NOMO-1 treated with dmso at 0.1 percent for 144 hours (cell line): ENCODE results near the gene HEMGN.
A peak's percentile ranks its signal among the peaks of the same experiment; 100 is the strongest.

Source experiments
- DNase-seq: peaks from one replicate; lab custom pipeline; 2025; ENCODE audit not compliant: unreplicated experiment; lab: John Stamatoyannopoulos, UW

Gene HEMGN

GRCh38 chr9:97933297-97933998, 4.5 kb downstream of the HEMGN start:
- no peak for DNase-seq

DNA sequence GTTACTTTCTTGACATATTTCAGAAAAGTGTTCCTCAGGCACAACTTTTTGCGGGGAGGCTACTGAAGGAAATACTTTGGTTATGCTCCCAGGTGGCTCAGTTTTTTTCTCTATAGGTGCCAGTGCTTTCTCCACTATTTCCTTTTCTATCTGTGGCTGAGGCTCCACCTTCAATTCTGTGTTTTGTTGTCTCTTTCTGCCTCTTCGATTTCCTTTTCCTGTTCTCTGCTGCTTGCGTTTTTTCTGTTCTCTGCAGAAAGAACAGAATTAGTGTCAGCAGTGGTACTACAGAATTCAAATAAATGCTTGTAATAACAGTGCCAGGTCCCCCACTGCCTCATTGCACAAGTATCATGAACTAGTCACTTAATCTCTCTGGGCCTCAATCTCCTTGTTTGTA, 7.0 kb downstream of the HEMGN start:
- no peak for DNase-seq

DNA sequence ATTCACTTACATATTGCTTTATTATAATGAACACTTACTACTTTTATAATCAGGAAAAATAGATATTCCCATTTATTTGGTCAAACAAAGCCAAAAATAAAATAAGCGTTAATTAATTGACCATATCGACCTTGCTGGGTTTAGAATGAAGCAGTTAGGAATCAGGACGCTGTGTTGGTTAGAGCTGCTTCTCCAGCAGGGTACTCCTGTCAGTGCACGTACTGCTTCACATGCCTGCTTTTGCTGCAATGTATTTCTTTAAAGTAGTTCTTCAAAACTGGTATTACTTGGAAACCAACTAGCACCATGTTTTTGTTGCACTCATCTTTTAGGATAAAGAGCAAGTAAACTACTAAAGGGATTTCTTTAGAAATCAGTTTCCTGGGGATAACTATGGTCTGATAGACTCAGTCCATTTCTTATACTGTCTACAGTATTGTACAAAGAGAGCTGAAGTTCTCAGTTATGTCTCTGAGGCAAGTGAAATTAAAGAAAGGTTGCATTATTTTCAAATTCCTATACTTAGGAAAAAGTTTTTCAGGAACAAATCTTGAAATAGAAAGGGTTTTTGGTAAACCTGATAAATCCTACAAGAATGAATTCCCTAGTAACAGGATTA, 8.9 kb downstream of the HEMGN start:
- no peak for DNase-seq

DNA sequence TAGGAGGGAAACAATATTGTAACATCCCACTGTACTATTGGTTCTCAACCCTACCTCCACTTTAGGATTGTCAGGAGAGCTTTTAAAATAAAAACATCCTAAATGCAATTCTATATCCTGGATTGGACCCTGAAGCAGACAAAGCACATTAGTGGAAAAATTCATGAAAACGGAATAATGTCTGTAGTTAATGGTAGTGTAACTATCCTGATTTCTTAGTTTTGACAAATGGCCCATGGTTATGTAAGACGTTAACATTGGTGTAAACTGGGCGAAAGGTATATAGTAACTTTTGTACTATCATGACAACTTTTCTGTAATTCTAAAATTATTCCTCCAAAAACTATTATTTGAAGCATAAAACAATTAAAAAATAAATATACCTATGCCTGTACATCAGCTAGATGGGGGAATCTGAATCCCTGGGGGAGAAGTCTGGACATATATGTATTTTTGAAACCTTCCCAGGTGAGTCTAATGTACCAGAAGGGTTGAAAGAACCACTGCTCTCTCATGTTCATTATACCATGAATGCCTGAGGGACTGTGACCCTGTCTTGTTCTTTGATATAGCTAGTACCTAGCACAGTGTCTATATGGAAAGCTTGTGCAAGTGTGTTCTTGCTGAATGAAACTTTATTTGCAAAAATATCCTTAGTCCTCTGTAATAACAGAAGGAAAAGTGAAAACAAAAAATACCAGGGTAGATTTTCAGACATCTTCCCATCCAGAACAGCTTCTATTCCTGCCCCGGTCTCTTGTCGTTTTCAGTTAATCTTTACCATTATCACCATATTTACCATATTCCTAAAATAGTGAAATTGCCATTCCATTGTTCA, 12.3 kb downstream of the HEMGN start:
- DNase-seq, result no peak

- peak; percentile 81 for DNase-seq
These were observed 13.6 kb downstream of the HEMGN start for GRCh38 chr9:97924386-97924785.

- peak; percentile 35 for DNase-seq
These were observed 14.4 kb downstream of the HEMGN start for GRCh38 chr9:97923529-97924108.

GRCh38 chr9:97921959-97922724, 15.8 kb downstream of the HEMGN start, which contains the start of gene TRMO:
TSS of gene TRMO (minus strand) at chr9:97922500. CDS start at chr9:97922493, 7 bp downstream.
- DNase-seq, result peak; percentile 95

DNA sequence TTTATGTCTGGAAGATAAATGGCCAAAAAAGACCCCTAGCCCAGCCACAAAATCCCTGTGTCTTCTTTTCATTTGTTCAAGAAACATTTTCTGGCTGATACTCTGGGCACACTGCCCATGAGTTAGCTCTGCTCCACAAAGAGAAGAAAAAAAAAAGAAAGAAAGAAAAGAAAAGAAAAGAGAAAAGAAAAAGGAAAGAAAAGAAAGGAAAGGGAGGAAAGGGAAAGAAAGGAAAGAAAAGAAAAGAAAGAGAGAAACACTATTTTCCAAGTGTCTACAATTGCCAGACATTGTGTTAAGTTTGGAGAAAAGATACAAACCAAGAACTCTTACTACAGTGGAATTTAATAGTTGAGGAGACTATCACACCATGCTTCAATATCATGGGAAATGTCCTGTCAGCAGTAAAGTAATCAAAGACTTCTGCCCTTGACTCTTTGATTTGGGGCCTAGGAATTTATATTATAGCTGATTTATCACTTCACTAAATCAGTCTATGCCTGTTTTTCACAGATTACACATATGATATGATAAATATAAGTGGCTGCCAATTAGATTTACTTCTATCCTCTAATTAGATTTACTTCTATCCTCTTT, 18.7 kb downstream of the HEMGN start:
- no peak for DNase-seq

GRCh38 chr9:97918611-97919010, 19.4 kb downstream of the HEMGN start:
- no peak for DNase-seq

GRCh38 chr9:97911970-97912369, 26.0 kb downstream of the HEMGN start:
- DNase-seq, result no peak

DNA sequence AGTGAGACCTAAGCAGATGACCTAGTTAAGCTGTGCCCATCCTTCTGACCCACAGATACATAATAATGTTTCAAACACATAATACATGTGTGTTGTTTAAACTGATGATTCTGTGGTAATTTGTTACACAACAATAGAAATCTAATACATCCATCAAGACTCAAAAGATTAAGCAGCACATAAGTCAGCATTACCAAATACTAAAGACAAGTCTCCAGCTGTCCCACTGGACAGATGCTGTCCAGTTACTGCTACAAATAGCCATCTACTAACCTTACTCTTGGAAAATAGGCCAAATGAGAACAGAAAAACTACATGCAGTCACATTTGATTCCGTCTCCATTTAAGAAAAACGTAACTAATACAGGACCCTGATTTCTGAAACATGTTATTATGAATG, 26.4 kb downstream of the HEMGN start:
- DNase-seq, result no peak

- DNase-seq, result no peak
These were observed 27.6 kb downstream of the HEMGN start for GRCh38 chr9:97910357-97910756.

- peak; percentile 25 for DNase-seq
These were observed 29.3 kb downstream of the HEMGN start for GRCh38 chr9:97908705-97909104.

DNA sequence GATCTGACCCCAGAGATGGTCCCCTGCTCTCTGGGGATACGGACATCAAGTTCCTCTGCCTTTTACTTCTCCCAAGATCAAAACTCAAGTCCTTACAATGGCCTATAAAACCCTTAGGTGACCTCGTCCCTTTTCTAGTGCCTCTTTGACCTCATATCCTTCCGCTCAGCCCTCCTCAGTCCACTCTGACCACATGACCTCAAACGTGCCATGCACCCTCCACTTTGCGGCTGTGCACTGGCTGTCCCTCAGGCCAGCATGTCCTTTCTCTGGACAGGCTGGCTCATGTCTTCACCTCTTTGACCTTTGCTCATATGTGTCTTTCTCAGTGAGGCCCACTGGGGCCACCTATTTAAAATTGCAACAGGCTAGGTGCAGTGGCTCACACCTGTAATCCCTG, 30.3 kb downstream of the HEMGN start:
- DNase-seq, result no peak

- DNase-seq, result no peak
These were observed 30.9 kb downstream of the HEMGN start for GRCh38 chr9:97907046-97907445.

GRCh38 chr9:97906236-97906831, 31.6 kb downstream of the HEMGN start:
- DNase-seq, result peak; percentile 89

DNA sequence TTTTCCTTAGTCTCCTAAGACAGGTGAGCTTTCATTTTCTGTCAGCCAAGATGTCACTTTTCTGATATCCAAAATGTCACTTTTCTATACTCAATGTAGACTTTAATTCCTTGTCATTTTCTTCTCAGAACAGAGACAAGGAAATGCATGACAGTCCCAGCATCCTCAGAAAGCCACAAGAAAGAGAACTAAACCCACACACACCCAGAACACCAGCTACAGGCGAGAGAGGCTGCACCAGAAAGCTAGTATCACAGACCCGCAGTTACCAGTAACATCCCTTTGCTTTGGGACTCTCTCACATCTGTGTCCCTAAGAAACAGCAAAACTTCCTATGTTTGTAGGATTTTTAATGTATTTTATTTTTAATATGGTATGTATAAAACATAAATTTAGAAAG, 32.7 kb downstream of the HEMGN start:
- no peak for DNase-seq

DNA sequence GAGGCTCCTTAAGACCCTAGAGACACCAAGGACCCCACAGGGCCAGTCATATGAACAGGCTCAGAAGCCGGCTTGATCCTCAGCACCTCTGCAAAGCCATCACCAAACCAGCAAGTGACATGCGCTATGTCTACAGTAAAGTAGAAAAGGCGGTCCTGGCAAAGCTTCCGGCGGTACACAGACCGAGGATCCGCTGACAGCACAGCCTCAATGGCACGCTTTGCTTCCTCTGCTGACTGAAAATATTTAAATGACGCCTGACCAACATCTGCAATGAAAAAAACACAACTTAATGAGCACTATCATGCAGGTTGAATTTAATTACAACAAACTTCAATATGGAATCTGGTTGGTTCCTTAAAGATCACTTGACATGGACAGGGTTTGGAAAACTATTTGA, 33.2 kb downstream of the HEMGN start:
- DNase-seq, result no peak

GRCh38 chr9:97903177-97903576, 34.8 kb downstream of the HEMGN start:
- DNase-seq, result no peak
